ENCODE results near the gene ECD. TPM values are rescaled to one million over a fixed set of nuclear protein-coding genes. Genes with fewer than 3 reads are reported as not detected.
"Not testable (repeated sequence)": the region's sequence is repeated elsewhere in the genome, so short reads cannot be mapped to it uniquely, and the experiment has no call there.

Gene ECD
- total RNA-seq, 1 donor from 2014 or later, result 38.5 TPM

GRCh38 chr10:73109248-73109652, 58.6 kb downstream of the ECD start:
- intact Hi-C loops (cut with micrococcal nuclease); H3K9me3 Mint-ChIP-seq; DNase-seq; H3K27ac Mint-ChIP-seq; H3K27me3 Mint-ChIP-seq; H3K4me3 Mint-ChIP-seq: not testable (repeated sequence)
- Mint-ChIP-seq H3K4me1 (peaks cover 15% of the 10 kb centered on the region), H3K36me3 (ENCODE audit: low read depth) (peaks cover 40% of the 10 kb centered on the region)

GRCh38 chr10:73106301-73106700, 61.5 kb downstream of the ECD start:
- Mint-ChIP-seq H3K36me3 (ENCODE audit: low read depth) (peaks cover 45% of the 10 kb centered on the region), H3K9me3 (peaks cover 8% of the 10 kb centered on the region), H3K27ac (no peak overlapping the region), H3K4me3 (no peak overlapping the region), H3K27me3 (no peaks in the 10 kb centered on the region), H3K4me1 (peaks cover 12% of the 10 kb centered on the region)
- intact Hi-C loops (cut with micrococcal nuclease), result no loop called here
- no peak for DNase-seq

- H3K36me3 Mint-ChIP-seq (ENCODE audit: low read depth), result peaks cover 16% of the 10 kb centered on the region
- H3K9me3 Mint-ChIP-seq, result no peaks in the 10 kb centered on the region
- H3K27me3 Mint-ChIP-seq, result no peaks in the 10 kb centered on the region
- H3K27ac Mint-ChIP-seq, result no peak overlapping the region
- intact Hi-C loops (cut with micrococcal nuclease), result loop anchor here (5.0 to 10.0 kb wide), 2 partner anchors 74 to 313 kb away; partner anchors contain the start of gene ANXA7
- no peak overlapping the region for H3K4me3 Mint-ChIP-seq
- peak; percentile 48 for DNase-seq
- H3K4me1 Mint-ChIP-seq, result peaks cover 16% of the 10 kb centered on the region
Observed at GRCh38 chr10:73099141-73099540, 68.7 kb downstream of the ECD start.

DNA sequence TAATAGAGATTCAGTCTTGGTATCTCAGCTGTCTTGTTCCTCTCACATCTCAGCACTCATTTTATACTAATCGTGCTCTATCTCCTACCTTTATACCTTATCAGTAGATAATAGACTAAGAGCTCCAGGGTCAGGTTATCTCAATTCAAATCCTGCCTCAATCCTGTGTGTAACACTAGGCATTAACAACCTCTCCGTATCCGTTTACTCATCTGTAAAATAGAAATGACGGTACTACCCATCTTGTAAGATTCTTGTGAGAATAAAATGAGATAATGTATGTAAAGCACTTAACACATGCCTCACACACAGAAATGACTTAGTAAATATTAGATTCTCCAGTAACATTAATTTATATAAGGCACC, 70.5 kb downstream of the ECD start:
- H3K4me3 Mint-ChIP-seq, result peak overlapping the region; percentile 93
- H3K4me1 Mint-ChIP-seq, result peaks cover 27% of the 10 kb centered on the region
- no peak for DNase-seq
- no peaks in the 10 kb centered on the region for H3K9me3 Mint-ChIP-seq
- H3K27ac Mint-ChIP-seq, result peak overlapping the region; percentile 99
- intact Hi-C loops (cut with micrococcal nuclease), result loop anchor here (1.0 to 10.0 kb wide), 4 partner anchors 36 to 315 kb away; partner anchors contain the start of genes ANXA7 and DNAJC9
- peaks cover 21% of the 10 kb centered on the region for H3K36me3 Mint-ChIP-seq (ENCODE audit: low read depth)
- no peaks in the 10 kb centered on the region for H3K27me3 Mint-ChIP-seq

DNA sequence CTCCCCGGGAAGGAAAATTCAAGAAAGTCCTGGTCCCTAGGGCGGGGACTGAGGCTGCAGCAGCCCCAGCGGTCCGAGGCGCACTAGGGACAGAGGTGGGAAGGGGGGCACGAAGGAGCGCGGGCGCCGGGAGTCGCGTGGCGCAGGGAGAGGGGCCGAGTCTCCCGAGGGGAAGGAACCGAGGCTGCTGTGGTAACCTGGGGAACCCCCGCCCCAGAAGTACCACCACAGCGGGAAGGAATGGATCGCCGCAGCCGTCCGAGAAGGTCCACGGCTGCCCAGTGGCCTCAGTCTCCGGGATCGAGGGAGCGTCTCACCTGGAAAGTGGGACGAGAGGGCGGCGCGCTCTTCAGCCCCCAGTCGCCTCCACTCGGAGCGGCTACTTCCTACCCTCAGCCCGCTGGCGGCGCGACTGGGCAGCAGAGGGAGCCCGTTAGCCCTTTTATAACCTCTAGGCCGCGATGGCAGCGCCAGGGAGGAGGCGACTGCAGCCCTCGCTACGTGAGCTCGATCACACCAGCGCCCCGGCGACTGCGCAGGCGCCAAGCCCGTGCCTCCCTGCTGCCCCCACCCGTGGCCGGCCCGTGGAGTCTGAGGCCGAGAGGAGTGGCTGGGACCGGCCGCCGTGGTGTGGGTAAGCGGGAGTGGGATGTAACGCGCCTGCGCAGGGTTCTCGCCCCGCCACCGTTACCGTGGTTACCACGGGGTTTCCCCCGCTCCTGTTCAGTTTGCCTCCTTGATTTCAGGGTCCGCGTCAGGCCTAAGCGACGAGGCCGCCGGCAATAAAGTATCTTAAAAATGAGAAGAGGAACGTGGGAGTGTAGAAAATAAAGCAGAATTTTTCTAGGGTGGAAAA, 71.1 kb downstream of the ECD start, which contains the start of gene P4HA1:
Gene P4HA1, minus strand, starts transcription at position 418 of the 856 bp plus-strand sequence. CDS start 21,983 bp downstream, outside the sequence.
- intact Hi-C loops (cut with micrococcal nuclease), result loop anchor here (1.0 to 10.0 kb wide), 7 partner anchors 14 to 316 kb away; partner anchors contain the start of genes ANXA7, DNAJC9, ECD and FAM149B1
- Mint-ChIP-seq H3K4me1 (peaks cover 30% of the 10 kb centered on the region), H3K36me3 (ENCODE audit: low read depth) (peaks cover 23% of the 10 kb centered on the region), H3K9me3 (no peaks in the 10 kb centered on the region), H3K27ac (peak within 1 kb of the TSS; percentile 99), H3K27me3 (no peaks in the 10 kb centered on the region), H3K4me3 (peak within 1 kb of the TSS; percentile 93)
- peak; percentile 99 for DNase-seq

DNA sequence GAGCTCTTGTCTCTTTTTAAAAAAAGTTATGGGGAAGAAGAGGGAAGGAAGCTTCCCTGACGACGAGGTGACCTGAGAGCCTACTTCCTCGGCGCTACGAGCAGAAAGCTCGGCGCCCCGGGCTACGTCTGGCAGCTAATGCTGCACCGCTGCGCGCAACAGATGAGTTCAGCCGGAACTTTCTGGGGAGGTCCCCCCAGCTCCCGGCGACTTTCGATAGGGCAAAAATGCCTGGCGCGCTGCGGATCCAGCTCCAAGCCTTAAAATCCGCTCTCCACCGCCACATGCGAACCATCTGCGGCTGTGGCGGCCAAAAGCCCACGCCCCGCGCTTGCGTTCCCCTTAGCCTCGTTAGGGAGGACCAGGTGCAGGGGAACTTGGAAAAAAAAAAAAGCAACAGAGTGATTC, 71.8 kb downstream of the ECD start:
- Mint-ChIP-seq H3K27ac (peak overlapping the region; percentile 99), H3K4me3 (peak overlapping the region; percentile 93), H3K36me3 (ENCODE audit: low read depth) (peaks cover 25% of the 10 kb centered on the region), H3K9me3 (no peaks in the 10 kb centered on the region), H3K27me3 (no peaks in the 10 kb centered on the region), H3K4me1 (peaks cover 33% of the 10 kb centered on the region)
- intact Hi-C loops (cut with micrococcal nuclease), result loop anchor here (1.0 to 10.0 kb wide), 6 partner anchors 14 to 316 kb away; partner anchors contain the start of genes ANXA7, ECD, FAM149B1 and NUDT13
- peak; percentile 93 for DNase-seq

DNA sequence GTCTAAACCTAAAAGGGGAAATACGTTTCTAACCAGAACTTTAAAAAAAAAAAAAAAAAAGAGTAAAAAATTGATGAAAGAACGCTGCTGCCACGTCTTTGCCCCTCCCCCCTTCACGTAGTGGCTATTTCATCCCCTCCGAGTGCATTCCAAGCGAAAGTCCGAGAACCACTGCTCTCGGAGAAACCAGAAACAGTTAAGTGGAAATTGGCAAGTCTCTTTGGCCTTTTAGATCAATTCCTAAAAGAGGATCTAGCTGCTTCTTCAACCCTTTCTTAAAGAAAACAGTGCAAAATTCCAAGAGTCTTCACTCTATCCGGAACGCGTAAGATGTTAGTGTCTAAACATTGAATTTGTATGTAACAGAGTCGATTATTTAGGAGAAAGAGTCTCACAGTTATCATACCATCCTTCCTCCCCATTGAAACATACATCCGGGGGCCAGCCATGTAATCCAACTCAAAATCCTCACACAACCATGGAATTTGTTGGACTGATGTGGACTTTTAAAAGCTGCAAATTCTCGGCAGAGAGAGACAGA, 72.3 kb downstream of the ECD start:
- Mint-ChIP-seq H3K27ac (peak overlapping the region; percentile 99), H3K36me3 (ENCODE audit: low read depth) (peaks cover 25% of the 10 kb centered on the region), H3K27me3 (no peaks in the 10 kb centered on the region), H3K4me3 (peak overlapping the region; percentile 93), H3K4me1 (peaks cover 33% of the 10 kb centered on the region), H3K9me3 (no peaks in the 10 kb centered on the region)
- intact Hi-C loops (cut with micrococcal nuclease), result loop anchor here (1.0 to 10.0 kb wide), 6 partner anchors 15 to 317 kb away; partner anchors contain the start of genes ANXA7, ECD, FAM149B1 and NUDT13
- peak; percentile 83 for DNase-seq

DNA sequence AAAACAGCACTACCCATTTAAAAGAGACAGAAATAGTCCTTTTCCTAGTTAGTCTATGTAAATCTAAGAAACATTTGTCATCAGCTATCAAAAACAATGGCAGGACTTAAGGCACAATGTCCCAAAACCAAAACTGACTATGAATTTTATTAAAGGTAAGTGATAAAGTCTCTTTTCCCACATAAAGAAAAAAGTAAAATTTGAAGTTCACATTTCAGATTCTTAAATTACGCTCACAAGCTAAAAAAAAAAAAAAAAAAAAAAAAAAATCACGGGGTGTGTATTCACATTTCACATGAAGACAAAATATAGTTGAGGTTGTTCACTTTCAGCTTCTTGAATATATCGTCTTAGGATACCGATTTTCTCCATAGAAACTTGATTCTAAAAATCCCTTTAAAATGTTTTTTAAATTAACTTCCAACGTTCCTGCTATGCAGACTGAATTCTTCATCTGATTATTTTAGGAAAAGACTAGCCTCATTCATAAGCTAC, 72.8 kb downstream of the ECD start:
- H3K36me3 Mint-ChIP-seq (ENCODE audit: low read depth), result peaks cover 25% of the 10 kb centered on the region

DNA sequence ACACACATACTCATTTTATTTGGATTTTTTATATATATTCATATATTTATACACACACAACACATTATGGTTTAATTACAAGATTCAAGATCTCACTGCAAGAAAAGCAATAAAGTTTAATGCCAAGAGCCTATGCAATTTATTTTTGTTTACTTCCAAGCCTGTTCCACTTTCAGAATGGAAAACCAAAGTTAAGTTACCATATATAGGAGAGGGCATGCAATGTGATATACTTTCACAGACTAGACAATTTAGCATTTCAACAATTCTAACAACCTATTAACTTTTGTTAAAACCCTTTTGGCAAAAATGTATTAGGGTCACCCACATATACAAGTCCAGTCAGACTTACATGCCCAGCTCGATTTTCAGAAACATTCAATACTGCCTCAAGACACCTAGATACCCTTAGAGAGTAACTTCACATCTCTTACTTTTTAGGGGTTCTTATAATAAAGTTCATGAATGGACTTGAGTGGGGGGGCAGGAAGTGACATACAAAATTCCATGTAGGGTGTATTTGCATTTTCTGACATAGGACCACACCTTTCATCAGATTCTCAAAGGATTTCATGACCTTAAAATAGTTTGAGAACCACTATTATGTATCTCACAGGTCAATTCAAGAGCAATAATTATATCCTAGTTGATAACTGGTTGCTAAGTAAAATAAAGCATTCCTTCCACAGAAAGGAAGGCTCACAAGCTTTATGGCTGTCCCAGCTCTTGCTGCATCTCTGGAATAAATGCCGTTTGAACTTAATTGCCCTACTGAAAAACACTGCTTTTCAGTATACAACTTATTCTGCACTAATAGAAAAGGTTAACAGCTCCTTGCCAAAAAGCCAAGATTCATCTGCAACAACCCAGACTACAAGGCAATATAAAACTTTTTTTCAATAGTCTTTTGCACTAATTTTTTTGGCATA, 73.6 kb downstream of the ECD start:
- no peaks in the 10 kb centered on the region for H3K9me3 Mint-ChIP-seq
- H3K4me3 Mint-ChIP-seq, result peak overlapping the region; percentile 93
- intact Hi-C loops (cut with micrococcal nuclease), result loop anchor here (10.0 kb wide), 1 partner anchor 69 kb away; no protein-coding TSS in a partner anchor
- no peaks in the 10 kb centered on the region for H3K27me3 Mint-ChIP-seq
- peaks cover 34% of the 10 kb centered on the region for H3K4me1 Mint-ChIP-seq
- H3K27ac Mint-ChIP-seq, result peak overlapping the region; percentile 48
- peaks cover 25% of the 10 kb centered on the region for H3K36me3 Mint-ChIP-seq (ENCODE audit: low read depth)
- peak; percentile 59 for DNase-seq

More for the DNA sequence above, 72.8 kb downstream of the ECD start:
- H3K27ac Mint-ChIP-seq, result peak overlapping the region; percentile 99
- no peak for DNase-seq
- no peaks in the 10 kb centered on the region for H3K27me3 Mint-ChIP-seq
- H3K4me3 Mint-ChIP-seq, result peak overlapping the region; percentile 93
- intact Hi-C loops (cut with micrococcal nuclease), result loop anchor here (5.0 to 10.0 kb wide), 2 partner anchors 70 to 317 kb away; partner anchors contain the start of gene ANXA7
- H3K9me3 Mint-ChIP-seq, result no peaks in the 10 kb centered on the region
- peaks cover 33% of the 10 kb centered on the region for H3K4me1 Mint-ChIP-seq

GRCh38 chr10:73092830-73093229, 75.0 kb downstream of the ECD start:
- H3K27me3 Mint-ChIP-seq, result no peaks in the 10 kb centered on the region
- intact Hi-C loops (cut with micrococcal nuclease), result loop anchor here (10.0 kb wide), 1 partner anchor 68 kb away; no protein-coding TSS in a partner anchor
- no peaks in the 10 kb centered on the region for H3K9me3 Mint-ChIP-seq
- peak; percentile 45 for DNase-seq
- H3K36me3 Mint-ChIP-seq (ENCODE audit: low read depth), result peaks cover 32% of the 10 kb centered on the region
- H3K4me1 Mint-ChIP-seq, result peaks cover 43% of the 10 kb centered on the region
- H3K4me3 Mint-ChIP-seq, result peak overlapping the region; percentile 59
- H3K27ac Mint-ChIP-seq, result no peak overlapping the region

DNA sequence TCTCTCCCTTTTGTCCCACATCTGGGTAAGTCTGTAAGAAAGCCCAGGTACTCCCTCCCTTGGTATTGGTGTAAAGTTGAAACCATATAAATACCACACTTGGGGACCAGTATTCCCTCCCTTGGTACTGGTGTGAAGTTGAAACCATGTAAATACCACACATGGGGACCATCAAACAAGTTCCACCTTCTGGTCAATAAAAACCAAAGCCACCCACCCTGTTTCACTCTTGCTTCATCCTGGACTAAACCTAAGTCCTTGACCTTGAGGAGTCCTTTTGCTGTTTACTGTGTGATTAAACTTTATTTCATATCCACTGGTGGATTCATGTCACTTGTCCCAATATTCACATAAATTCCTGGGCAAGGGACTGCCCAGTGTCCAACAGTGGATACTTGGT, 79.5 kb downstream of the ECD start:
- H3K27me3 Mint-ChIP-seq, result no peaks in the 10 kb centered on the region
- peaks cover under 1% of the 10 kb centered on the region for H3K9me3 Mint-ChIP-seq
- H3K27ac Mint-ChIP-seq, result peak overlapping the region; percentile 29
- intact Hi-C loops (cut with micrococcal nuclease), result no loop called here
- H3K36me3 Mint-ChIP-seq (ENCODE audit: low read depth), result peaks cover 25% of the 10 kb centered on the region
- DNase-seq, result peak; percentile 40
- H3K4me3 Mint-ChIP-seq, result no peak overlapping the region
- peaks cover 26% of the 10 kb centered on the region for H3K4me1 Mint-ChIP-seq

DNA sequence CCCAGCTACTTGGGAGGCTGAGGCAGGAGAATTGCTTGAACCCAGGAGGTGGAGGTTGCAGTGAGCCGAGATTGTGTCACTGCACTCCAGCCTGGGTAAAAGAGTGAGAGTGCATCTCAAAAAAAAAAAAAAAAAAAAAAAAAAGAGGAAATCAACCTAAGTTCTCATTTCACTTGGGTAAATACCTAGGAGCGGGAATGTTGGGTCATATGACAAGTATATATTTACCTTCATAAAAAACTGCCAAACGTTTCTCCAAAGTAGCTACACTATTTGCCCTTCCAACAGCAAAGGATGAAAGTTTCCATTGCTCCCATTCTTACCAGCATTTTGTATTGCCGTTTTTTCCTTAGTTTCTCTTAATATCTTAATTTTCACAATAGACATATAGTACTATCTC, 81.0 kb downstream of the ECD start:
- peaks cover 4% of the 10 kb centered on the region for H3K9me3 Mint-ChIP-seq
- peaks cover 25% of the 10 kb centered on the region for H3K36me3 Mint-ChIP-seq (ENCODE audit: low read depth)
- H3K4me1 Mint-ChIP-seq, result peaks cover 28% of the 10 kb centered on the region
- DNase-seq, result no peak
- H3K4me3 Mint-ChIP-seq, result no peak overlapping the region
- intact Hi-C loops (cut with micrococcal nuclease), result no loop called here
- no peaks in the 10 kb centered on the region for H3K27me3 Mint-ChIP-seq
- H3K27ac Mint-ChIP-seq, result no peak overlapping the region

GRCh38 chr10:73084209-73084608, 83.6 kb downstream of the ECD start:
- Mint-ChIP-seq H3K27me3 (no peaks in the 10 kb centered on the region), H3K27ac (no peak overlapping the region), H3K4me3 (no peak overlapping the region), H3K4me1 (peaks cover 29% of the 10 kb centered on the region), H3K9me3 (peaks cover 4% of the 10 kb centered on the region), H3K36me3 (ENCODE audit: low read depth) (peaks cover 30% of the 10 kb centered on the region)
- intact Hi-C loops (cut with micrococcal nuclease), result no loop called here
- DNase-seq, result peak; percentile 27

Measured in activated CD4-positive, alpha-beta T cell treated with anti-CD3 and anti-CD28 coated beads, Interleukin-2, amount 10 ng/mL, durations not matched to agents 24 days and 14 days (primary cell).